K562 (cell line): Measurements from ENCODE around the gene SENP1. TPM values are rescaled to one million over a fixed set of nuclear protein-coding genes. Genes with fewer than 3 reads are reported as not detected.

ENCODE experiments used
- ATAC-seq: fragments of 200-7000 bp; cut with Tn5 transposase; 3 replicates; pipeline ENCODE4 v1.9.1; 2020; ENCODE audit warnings: moderate library complexity
- BruUV-seq: library from RNA; stranded (reverse); fragments of 400-500 nt; replicated peaks from 2 replicates; lab custom pipeline; 2021; lab: Mats Ljungman, UMichigan
- CTCF ChIA-PET: fragments of 300-600 bp; formaldehyde crosslinking; extraction: SDS; loops from one replicate; lab custom pipeline; 2021; ENCODE audit warnings: low intra/inter-chr PET ratio; lab: Yijun Ruan, JAX
- POLR2A ChIA-PET: fragments of 300-600, 350-650 bp; sonication (Branson Sonifier 250); formaldehyde crosslinking; extraction: SDS; loops from one replicate; lab custom pipeline; 2021; ENCODE audit warnings: antibody characterized with exemption, inconsistent platforms; lab: Yijun Ruan, JAX
- DNase-seq, 4 experiments: peaks; one replicate each; pipeline versions ENCODE4 v3.0.0 to v3.0.0-alpha.2; 2011 to 2018; ENCODE audit warnings: low spot score in 3 of 4, mixed read lengths in 3 of 4; ENCODE audit errors: extremely low read depth in 1 of 4
- FAIRE-seq: peaks from 2 replicates; lab custom pipeline; 2011; peaks lifted over from hg19 to GRCh38; lab: Jason Lieb, UNC
- H2AFZ ChIP-seq: 2 replicates; pipeline ENCODE4 v1.6.0; 2011; ENCODE audit warnings: low read depth, low read length, control low read depth, inconsistent platforms
- H3K27ac ChIP-seq: fragments of 200-600 bp; 3 replicates; pipeline ENCODE4 v1.8.0; 2011; ENCODE audit warnings: low read depth, mild to moderate bottlenecking, control low read depth, inconsistent platforms, low read length, moderate library complexity, mixed read lengths; ENCODE audit errors: extremely low read depth
- H3K27me3 ChIP-seq, 2 experiments: fragments of 300-600 bp in 1 of 2; 2 replicates in 1 of 2; 3 replicates in 1 of 2; pipeline versions ENCODE4 v1.6.0 to v1.8.0; 2011; ENCODE audit warnings: inconsistent platforms in 2 of 2, low read length in 2 of 2, mild to moderate bottlenecking in 1 of 2, mixed read lengths in 1 of 2, moderate library complexity in 1 of 2; ENCODE audit not compliant: control insufficient read depth in 2 of 2, insufficient read depth in 2 of 2
- H3K36me3 ChIP-seq: fragments of 300-600 bp; 3 replicates; pipeline ENCODE4 v1.8.0; 2011; ENCODE audit warnings: mild to moderate bottlenecking, low read length, inconsistent platforms; ENCODE audit not compliant: control insufficient read depth, insufficient read depth
- H3K4me1 ChIP-seq, 2 experiments: fragments of 200-600 bp in 1 of 2; replicated peaks in 1 of 2; 2 replicates in 1 of 2; 3 replicates in 1 of 2; pipeline versions ENCODE4 v1.5.1 to v1.8.0; 2011; ENCODE audit warnings: inconsistent platforms in 2 of 2, low read length in 2 of 2, mild to moderate bottlenecking in 1 of 2, mixed read lengths in 1 of 2, moderate library complexity in 1 of 2; ENCODE audit not compliant: control insufficient read depth in 2 of 2, insufficient read depth in 2 of 2
- H3K4me2 ChIP-seq: 2 replicates; pipeline ENCODE4 v1.6.1; 2011; ENCODE audit warnings: low read length, control low read depth, inconsistent platforms, mixed read lengths; ENCODE audit not compliant: insufficient read depth
- H3K4me3 ChIP-seq: fragments of 200-600 bp; sonication (generic), shearing (Covaris generic); 2 replicates; pipeline ENCODE4 v1.5.1; 2016; ENCODE audit warnings: control low read depth, inconsistent platforms
- H3K79me2 ChIP-seq: fragments of 200-600 bp; 3 replicates; pipeline ENCODE4 v1.8.0; 2011; ENCODE audit warnings: low read length, inconsistent platforms; ENCODE audit not compliant: control insufficient read depth, insufficient read depth
- H3K9ac ChIP-seq, 2 experiments: 2 replicates each; pipeline versions ENCODE4 v1.6.0 to v1.6.1; 2011; ENCODE audit warnings: low read depth in 2 of 2, low read length in 2 of 2, control low read depth in 1 of 2, inconsistent platforms in 1 of 2, mild to moderate bottlenecking in 1 of 2, mixed read lengths in 1 of 2; ENCODE audit not compliant: insufficient read depth in 1 of 2
- H3K9me1 ChIP-seq: one replicate; pipeline ENCODE4 v1.6.0; 2011; ENCODE audit warnings: inconsistent platforms, mild to moderate bottlenecking, low read length, moderate library complexity; ENCODE audit not compliant: control insufficient read depth, insufficient read depth
- H3K9me3 ChIP-seq: replicated peaks from 2 replicates; pipeline ENCODE4 v1.5.1; 2011; ENCODE audit warnings: low read depth, low read length, inconsistent platforms; ENCODE audit not compliant: control insufficient read depth, insufficient read depth
- H4K20me1 ChIP-seq: replicated peaks from 2 replicates; pipeline ENCODE4 v1.6.1; 2011; ENCODE audit warnings: low read length, inconsistent platforms, mixed read lengths; ENCODE audit not compliant: control insufficient read depth, insufficient read depth
- CBFB ChIP-seq: sonication (generic); formaldehyde crosslinking; IDR thresholded peaks from 2 replicates; pipeline ENCODE4 v1.4.0; 2020; ENCODE audit warnings: mild to moderate bottlenecking, missing genetic modification reagents
- CBX8 ChIP-seq: fragments of 200-600 bp; sonication (generic); IDR thresholded peaks from 2 replicates; pipeline ENCODE4 v1.6.1; 2012; ENCODE audit warnings: borderline replicate concordance, mixed run types, low read depth, mild to moderate bottlenecking, moderate library complexity, mixed read lengths, low read length, control low read depth, inconsistent platforms; ENCODE audit not compliant: poor library complexity, severe bottlenecking; ENCODE audit errors: extremely low read depth
- CEBPZ ChIP-seq: fragments of 150-350 bp; IDR thresholded peaks from 2 replicates; pipeline ENCODE4 v1.6.1; 2014; ENCODE audit warnings: low read depth, mild to moderate bottlenecking, low read length, borderline replicate concordance
- HDGF ChIP-seq: fragments of 450-650 bp; IDR thresholded peaks from 2 replicates; pipeline ENCODE4 v1.6.1; 2016
- ILF3 ChIP-seq: fragments of 450-650 bp; IDR thresholded peaks from 2 replicates; pipeline ENCODE4 v1.6.1; 2018; ENCODE audit warnings: antibody characterized with exemption, mild to moderate bottlenecking, moderate library complexity, borderline replicate concordance
- SMAD3 ChIP-seq: fragments of 450-650 bp; formaldehyde crosslinking; conservative IDR thresholded peaks from 2 replicates; pipeline ENCODE4 v1.4.0; 2020; ENCODE audit warnings: mild to moderate bottlenecking
- SRSF1 ChIP-seq: fragments of 200-400 bp; formaldehyde crosslinking; IDR thresholded peaks from 2 replicates; pipeline ENCODE4 v1.6.1; 2017; ENCODE audit warnings: mild to moderate bottlenecking, low read depth, low read length, moderate library complexity
- STAT5A ChIP-seq: IDR thresholded peaks from 2 replicates; pipeline ENCODE4 v1.6.1; 2012; ENCODE audit warnings: low read length, inconsistent platforms, borderline replicate concordance
- U2AF2 ChIP-seq: fragments of 200-400 bp; formaldehyde crosslinking; optimal IDR thresholded peaks from 2 replicates; pipeline ENCODE3; 2017; ENCODE audit warnings: low read depth, mild to moderate bottlenecking, low read length
- ZBTB7A ChIP-seq: IDR thresholded peaks from 2 replicates; pipeline ENCODE4 v1.6.1; 2011; ENCODE audit warnings: low read depth, mild to moderate bottlenecking, low read length, moderate library complexity, borderline replicate concordance; ENCODE audit not compliant: control insufficient read depth
- WGBS: fragments of 100-300 bp; shearing (Covaris generic); methylation state at CpG from one replicate; pipeline ENCODE4 v1.1.6; 2016; ENCODE audit warnings: low coverage, mixed read lengths; ENCODE audit not compliant: insufficient coverage; ENCODE audit errors: missing lambda C conversion rate; 5-methylcytosine and 5-hydroxymethylcytosine counted together
- in situ Hi-C: fragments of 300-500 bp; cut with MboI; formaldehyde crosslinking; loops from 4 replicates; pipeline ENCODE4 v1.15.0; 2018; ENCODE audit warnings: inconsistent platforms, mixed read lengths
- intact Hi-C: fragments of 100-400 bp; cut with micrococcal nuclease; formaldehyde crosslinking; loops from 2 replicates; pipeline ENCODE4 v1.14.2; 2022
- polyA plus RNA-seq, 8 experiments: library from polyadenylated mRNA; depleted of rRNA in 4 of 8; stranded (reverse) in 5 of 8; unstranded in 3 of 8; fragments of >200 nt; fragmentation: Nextera tagmentation in 2 of 8; fragmentation: Illumina TruSeq in 1 of 8; extraction: Ambion mirVana in 2 of 8; extraction: Trizol in 1 of 8; gene quantifications; 2 replicates each; pipeline versions ENCODE4 v1.2.1 to v1.2.3, GENCODE V29; 2011 to 2014; ENCODE audit warnings: inconsistent platforms in 1 of 8, missing spikeins in 1 of 8
- total RNA-seq, 7 experiments: library from RNA; depleted of rRNA in 6 of 7; stranded (reverse); fragments of >200 nt in 6 of 7; fragmentation: Illumina TruSeq in 2 of 7; extraction: Trizol in 2 of 7; gene quantifications; 2 replicates each; pipeline versions ENCODE4 v1.2.1 to v1.2.3, GENCODE V29; 2011 to 2021; ENCODE audit warnings: low replicate concordance in 1 of 7
- TF ChIP-seq, protein P1 (sequence below): sonication (generic); formaldehyde crosslinking; IDR thresholded peaks from 2 replicates; pipeline ENCODE4 v1.8.1; 2023; ENCODE audit warnings: mild to moderate bottlenecking, missing genetic modification reagents
- TF ChIP-seq, protein P2 (sequence below): IDR thresholded peaks from 2 replicates; pipeline ENCODE4 v1.6.1; 2011; ENCODE audit not compliant: insufficient read length; ENCODE audit errors: extremely low read depth

The SENP1 gene
- total and polyA plus RNA-seq, 9 of the 15 experiments (the other 6 are each of a cell fraction or from before 2014, with no cell fraction given), result 15.5 to 59.0 (median 36.3) TPM

GRCh38 chr12:48045061-48045846, 60.6 kb downstream of the SENP1 start:
- BruUV-seq, result no TSS peak
- in situ Hi-C loops (no loop called here), intact Hi-C loops (no loop called here)
- no peak overlapping the region for H3K27ac ChIP-seq
- no peaks in the 10 kb centered on the region for H3K4me1 ChIP-seq
- no peak overlapping the region for H3K9ac ChIP-seq
- FAIRE-seq (no peak), ATAC-seq (no peak), DNase-seq (no peak)
- H2AFZ ChIP-seq, result no peak overlapping the region
- ChIA-PET POLR2A (interaction anchor here (1.0 to 1.6 kb wide), 2 partner anchors 9 to 30 kb away, joined by 3 to 4 read pairs; no protein-coding TSS in a partner anchor), CTCF (no interaction called here)
- no peak overlapping the region for H3K4me2 ChIP-seq
- no peak overlapping the region for H3K4me3 ChIP-seq
- 93% methylated on average over 6 of the region's 6 CpGs for WGBS
- H3K9me3 ChIP-seq, result no peaks in the 10 kb centered on the region
- no peaks in the 10 kb centered on the region for H3K9me1 ChIP-seq
- no peaks in the 10 kb centered on the region for H4K20me1 ChIP-seq
- H3K27me3 ChIP-seq, result no peaks in the 10 kb centered on the region
- peaks cover 77% of the 10 kb centered on the region for H3K36me3 ChIP-seq
- H3K79me2 ChIP-seq, result no peaks in the 10 kb centered on the region
- TF ChIP-seq SMAD3 (no peak), CBFB (CRISPR knock-in tag) (no peak), STAT5A (no peak), ILF3 (no peak), ZBTB7A (no peak), HDGF (no peak), U2AF2 (no peak), CBX8 (no peak), SRSF1 (no peak), CEBPZ (no peak)
- TF ChIP-seq, protein P1, sequence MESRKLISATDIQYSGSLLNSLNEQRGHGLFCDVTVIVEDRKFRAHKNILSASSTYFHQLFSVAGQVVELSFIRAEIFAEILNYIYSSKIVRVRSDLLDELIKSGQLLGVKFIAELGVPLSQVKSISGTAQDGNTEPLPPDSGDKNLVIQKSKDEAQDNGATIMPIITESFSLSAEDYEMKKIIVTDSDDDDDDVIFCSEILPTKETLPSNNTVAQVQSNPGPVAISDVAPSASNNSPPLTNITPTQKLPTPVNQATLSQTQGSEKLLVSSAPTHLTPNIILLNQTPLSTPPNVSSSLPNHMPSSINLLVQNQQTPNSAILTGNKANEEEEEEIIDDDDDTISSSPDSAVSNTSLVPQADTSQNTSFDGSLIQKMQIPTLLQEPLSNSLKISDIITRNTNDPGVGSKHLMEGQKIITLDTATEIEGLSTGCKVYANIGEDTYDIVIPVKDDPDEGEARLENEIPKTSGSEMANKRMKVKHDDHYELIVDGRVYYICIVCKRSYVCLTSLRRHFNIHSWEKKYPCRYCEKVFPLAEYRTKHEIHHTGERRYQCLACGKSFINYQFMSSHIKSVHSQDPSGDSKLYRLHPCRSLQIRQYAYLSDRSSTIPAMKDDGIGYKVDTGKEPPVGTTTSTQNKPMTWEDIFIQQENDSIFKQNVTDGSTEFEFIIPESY (CRISPR knock-in tag), result no peak
- TF ChIP-seq, protein P2, sequence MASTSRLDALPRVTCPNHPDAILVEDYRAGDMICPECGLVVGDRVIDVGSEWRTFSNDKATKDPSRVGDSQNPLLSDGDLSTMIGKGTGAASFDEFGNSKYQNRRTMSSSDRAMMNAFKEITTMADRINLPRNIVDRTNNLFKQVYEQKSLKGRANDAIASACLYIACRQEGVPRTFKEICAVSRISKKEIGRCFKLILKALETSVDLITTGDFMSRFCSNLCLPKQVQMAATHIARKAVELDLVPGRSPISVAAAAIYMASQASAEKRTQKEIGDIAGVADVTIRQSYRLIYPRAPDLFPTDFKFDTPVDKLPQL, result no peak
